ENCODE results near the gene ZMPSTE24. TPM values are rescaled to one million over a fixed set of nuclear protein-coding genes. Genes with fewer than 3 reads are reported as not detected.
A peak's percentile ranks its signal among the peaks of the same experiment; 100 is the strongest.

ZMPSTE24 gene
- total and polyA plus RNA-seq, 10 of the 15 experiments (the other 5 are each of a cell fraction or from before 2014, with no cell fraction given) = 21.5 to 84.4 (median 43.6) TPM

GRCh38 chr1:40257688-40258444, at the start of gene ZMPSTE24 (continued):
- TF ChIP-seq CUX1 (IDR thresholded peaks at IDR 0.05; ENCODE audit: insufficient replicate concordance, low read depth, low read length) (no peak), GATAD2B (conservative IDR thresholded peaks at IDR 0.05; ENCODE audit: low read depth) (peak; percentile 60; the same call in 1 of the 2 replicates), EZH2 (IDR thresholded peaks at IDR 0.05; ENCODE audit: borderline replicate concordance, control insufficient read depth, low read depth, low read length) (no peak), USF1 (IDR thresholded peaks at IDR 0.05; ENCODE audit: borderline replicate concordance, extremely low read length, insufficient read depth, low read depth, low read length) (no peak), ASH2L (IDR thresholded peaks at IDR 0.05; ENCODE audit: borderline replicate concordance, low read depth) (no peak), CHD1 (IDR thresholded peaks at IDR 0.05; ENCODE audit: low read depth, low read length) (no peak), KDM1A (IDR thresholded peaks at IDR 0.05; ENCODE audit: borderline replicate concordance) (no peak), BRCA1 (IDR thresholded peaks at IDR 0.05; ENCODE audit: low read depth, low read length) (no peak), BCL3 (IDR thresholded peaks at IDR 0.05; ENCODE audit: borderline replicate concordance, insufficient read depth, low read depth, low read length, poor library complexity, severe bottlenecking) (peak; percentile 12), GABPA (IDR thresholded peaks at IDR 0.05; ENCODE audit: low read depth) (peak; percentile 98), PRDM15 (CRISPR knock-in tag; IDR thresholded peaks at IDR 0.05) (no peak), FOXM1 (IDR thresholded peaks at IDR 0.05; ENCODE audit: low read depth, low read length) (peak; percentile 49; the same call in 1 of the 2 replicates), YY1 (IDR thresholded peaks at IDR 0.05; ENCODE audit: low read depth, low read length) (peak; percentile 90), NKRF (conservative IDR thresholded peaks at IDR 0.05) (peak; percentile 56)
